Activated naive CD8-positive, alpha-beta T cell treated with anti-CD3 and anti-CD28 coated beads, Interleukin-2, amount 10 ng/mL, durations not matched to agents 7 days and 5 days (primary cell): ENCODE measurements around the gene LAMP5. TPM values are rescaled to one million over a fixed set of nuclear protein-coding genes. Genes with fewer than 3 reads are reported as not detected.

Experiments used
- ATAC-seq: fragments of 150-1000 bp; cut with Tn5 transposase; one replicate; pipeline ENCODE4 v1.10.0; 2021; ENCODE audit warnings: low read depth, moderate library complexity
- POLR2A ChIA-PET: fragments of 350-600 bp; sonication (Branson Sonifier 250); formaldehyde crosslinking; loops from one replicate; lab custom pipeline; 2021; ENCODE audit warnings: antibody characterized with exemption; lab: Charles Lee
- DNase-seq: peaks from one replicate; pipeline ENCODE4 v3.0.0; 2021
- H3K27ac Mint-ChIP-seq: one replicate; pipeline ENCODE4 v1.8.0; 2022; ENCODE audit warnings: mild to moderate bottlenecking, mixed read lengths
- H3K27me3 Mint-ChIP-seq: one replicate; pipeline ENCODE4 v1.8.0; 2022; ENCODE audit warnings: mild to moderate bottlenecking, moderate library complexity, mixed read lengths
- H3K36me3 Mint-ChIP-seq: one replicate; pipeline ENCODE4 v1.8.0; 2021; ENCODE audit warnings: mild to moderate bottlenecking, mixed read lengths
- H3K4me1 Mint-ChIP-seq: one replicate; pipeline ENCODE4 v1.8.0; 2021; ENCODE audit warnings: mixed read lengths
- H3K4me3 Mint-ChIP-seq: one replicate; pipeline ENCODE4 v1.8.0; 2022; ENCODE audit warnings: mild to moderate bottlenecking, moderate library complexity, mixed read lengths
- H3K9me3 Mint-ChIP-seq: one replicate; pipeline ENCODE4 v1.8.0; 2021; ENCODE audit warnings: mixed read lengths
- total RNA-seq, 2 experiments: library from RNA; stranded (reverse); gene quantifications; one replicate each; pipeline ENCODE4 v1.2.3, GENCODE V29; 2021

The LAMP5 gene
- total RNA-seq, 2 experiments from 2014 or later: not detected

DNA sequence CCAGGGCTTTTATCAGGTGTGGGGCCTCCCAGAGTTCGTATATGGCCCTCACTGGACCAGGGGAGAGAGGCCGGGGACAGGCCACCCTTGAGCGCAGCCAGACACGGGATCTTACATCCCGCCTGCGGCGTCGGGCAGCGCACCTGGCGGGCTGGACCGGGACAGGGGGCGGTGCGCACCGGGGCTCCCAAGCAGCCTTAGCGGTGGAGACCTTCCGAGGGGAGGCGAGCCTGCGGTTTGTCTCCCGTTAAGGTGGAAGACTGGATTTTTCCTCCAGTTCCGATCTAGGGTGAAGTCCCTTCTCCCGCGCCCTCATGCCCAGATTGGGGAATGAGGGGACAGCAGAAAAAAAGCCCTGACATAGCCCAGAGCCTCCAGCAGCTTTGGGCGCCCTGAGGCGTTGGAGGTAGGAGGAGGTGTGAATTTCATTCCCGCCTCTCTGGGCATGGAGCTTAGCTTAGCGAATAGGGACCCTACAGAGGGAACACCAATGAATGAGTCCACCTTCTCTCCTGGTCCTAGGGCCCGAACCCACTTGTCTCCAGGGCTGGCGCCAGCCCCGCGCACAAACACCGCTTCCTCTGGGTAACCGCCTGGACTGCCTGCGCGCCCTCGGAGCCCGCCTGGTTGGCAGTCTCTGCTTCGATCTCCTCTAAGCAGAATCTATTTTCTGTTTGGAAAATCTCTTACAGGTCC is 6.7 kb upstream of the LAMP5 start:
- Mint-ChIP-seq H3K9me3 (no peaks in the 10 kb centered on the region), H3K36me3 (peaks cover 1% of the 10 kb centered on the region), H3K4me3 (no peak overlapping the region), H3K27me3 (peaks cover 55% of the 10 kb centered on the region), H3K27ac (no peak overlapping the region), H3K4me1 (no peaks in the 10 kb centered on the region)
- POLR2A ChIA-PET: no interaction called here
- ATAC-seq: no peak
- DNase-seq: no peak

DNA sequence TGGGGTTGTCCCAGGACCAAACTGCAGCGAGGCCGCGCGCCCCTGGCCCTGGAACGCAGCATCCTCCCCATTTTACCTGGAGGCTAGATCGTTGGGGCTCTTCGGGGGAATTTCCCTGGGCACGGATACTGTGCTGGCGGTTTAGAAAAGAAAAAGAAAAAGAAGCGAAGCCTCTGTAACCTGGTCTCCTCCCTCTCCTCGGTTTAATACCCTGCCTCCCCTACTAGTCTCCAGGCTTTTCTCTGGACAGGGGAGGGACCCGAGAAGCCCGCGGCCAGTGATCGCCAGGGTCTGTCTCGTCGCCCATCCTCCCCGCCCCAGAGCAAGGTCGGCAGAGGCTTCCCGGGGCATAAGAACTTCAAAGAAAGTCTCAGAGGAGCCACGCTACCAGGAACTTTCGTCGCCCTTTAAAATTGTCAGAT is 6.1 kb upstream of the LAMP5 start:
- POLR2A ChIA-PET: no interaction called here
- H3K27me3 Mint-ChIP-seq: peaks cover 59% of the 10 kb centered on the region
- H3K36me3 Mint-ChIP-seq: peaks cover 1% of the 10 kb centered on the region
- no peak overlapping the region for H3K4me3 Mint-ChIP-seq
- no peaks in the 10 kb centered on the region for H3K4me1 Mint-ChIP-seq
- H3K27ac Mint-ChIP-seq: no peak overlapping the region
- no peak for DNase-seq
- ATAC-seq: no peak
- H3K9me3 Mint-ChIP-seq: no peaks in the 10 kb centered on the region

DNA sequence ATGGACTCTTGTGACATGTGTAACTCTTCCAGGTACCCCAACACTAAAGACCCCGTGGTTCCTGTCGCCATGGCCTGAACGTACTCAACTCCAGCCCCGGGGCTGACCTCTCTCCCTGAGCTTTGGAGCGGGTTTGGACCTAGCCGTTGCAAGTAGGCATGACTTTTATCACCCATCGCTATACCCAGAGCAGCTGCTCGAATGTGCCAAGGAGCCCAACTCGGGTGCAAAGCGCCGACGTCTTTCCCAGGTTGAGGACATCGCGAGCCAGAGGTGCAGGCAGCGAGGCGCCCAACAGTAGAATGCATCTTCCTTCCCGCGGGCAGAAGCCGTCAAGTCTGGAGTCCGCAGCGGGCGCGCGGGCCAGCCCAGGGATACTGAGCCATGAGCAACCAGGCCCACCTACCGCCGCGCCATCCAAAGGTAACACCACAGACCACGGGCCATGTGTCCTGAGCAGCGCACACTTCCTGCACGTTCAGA is 5.7 kb upstream of the LAMP5 start:
- Mint-ChIP-seq H3K27me3 (peaks cover 62% of the 10 kb centered on the region), H3K27ac (no peak overlapping the region), H3K36me3 (peaks cover 1% of the 10 kb centered on the region), H3K4me1 (no peaks in the 10 kb centered on the region), H3K4me3 (no peak overlapping the region), H3K9me3 (no peaks in the 10 kb centered on the region)
- DNase-seq (no peak), ATAC-seq (no peak)
- POLR2A ChIA-PET: no interaction called here

DNA sequence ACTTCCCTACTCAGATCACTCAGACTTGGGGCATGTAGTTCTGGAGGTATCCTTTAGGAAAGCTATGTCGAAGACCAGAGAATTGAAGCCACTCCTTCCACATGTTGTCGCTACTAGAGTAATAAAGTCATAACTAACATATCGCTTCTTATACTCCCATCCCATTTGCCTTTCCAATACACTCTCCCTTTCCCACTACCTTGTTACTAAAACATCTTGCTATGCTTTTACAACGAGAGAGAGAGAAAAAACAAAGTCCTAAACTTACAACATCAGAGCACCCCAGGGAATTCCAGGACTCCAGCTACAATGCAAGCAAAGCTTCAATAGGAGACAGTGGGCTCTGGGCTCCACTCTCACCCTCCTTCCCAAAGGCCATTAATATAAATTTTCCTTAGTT is 5.1 kb upstream of the LAMP5 start:
- H3K4me3 Mint-ChIP-seq: no peak overlapping the region
- H3K36me3 Mint-ChIP-seq: peaks cover 1% of the 10 kb centered on the region
- POLR2A ChIA-PET: no interaction called here
- ATAC-seq (no peak), DNase-seq (no peak)
- no peaks in the 10 kb centered on the region for H3K9me3 Mint-ChIP-seq
- H3K27ac Mint-ChIP-seq: no peak overlapping the region
- no peaks in the 10 kb centered on the region for H3K4me1 Mint-ChIP-seq
- H3K27me3 Mint-ChIP-seq: peaks cover 67% of the 10 kb centered on the region

DNA sequence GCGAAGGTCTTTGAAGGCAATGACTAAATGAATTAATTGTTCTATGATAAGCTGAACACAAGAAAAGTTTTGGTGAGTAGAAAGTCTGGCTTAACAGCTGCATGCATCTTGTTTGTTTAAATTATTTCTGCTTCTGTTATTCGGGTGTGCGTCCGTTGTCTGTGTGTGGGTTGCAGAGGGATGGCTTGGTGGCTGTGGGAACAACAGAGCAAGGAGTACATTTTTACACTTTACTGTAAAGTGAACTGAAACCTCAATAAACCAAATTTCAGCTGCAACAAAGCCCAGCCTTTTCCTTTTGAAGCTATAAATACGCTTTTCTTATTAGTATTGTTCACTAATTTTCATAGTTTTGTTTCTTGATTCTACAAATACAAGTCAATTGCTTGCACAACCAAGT is 3.5 kb upstream of the LAMP5 start:
- H3K4me3 Mint-ChIP-seq: no peak overlapping the region
- no peak overlapping the region for H3K27ac Mint-ChIP-seq
- peaks cover 1% of the 10 kb centered on the region for H3K36me3 Mint-ChIP-seq
- peaks cover 81% of the 10 kb centered on the region for H3K27me3 Mint-ChIP-seq
- no peak for DNase-seq
- no peaks in the 10 kb centered on the region for H3K9me3 Mint-ChIP-seq
- POLR2A ChIA-PET: no interaction called here
- no peak for ATAC-seq
- no peaks in the 10 kb centered on the region for H3K4me1 Mint-ChIP-seq

DNA sequence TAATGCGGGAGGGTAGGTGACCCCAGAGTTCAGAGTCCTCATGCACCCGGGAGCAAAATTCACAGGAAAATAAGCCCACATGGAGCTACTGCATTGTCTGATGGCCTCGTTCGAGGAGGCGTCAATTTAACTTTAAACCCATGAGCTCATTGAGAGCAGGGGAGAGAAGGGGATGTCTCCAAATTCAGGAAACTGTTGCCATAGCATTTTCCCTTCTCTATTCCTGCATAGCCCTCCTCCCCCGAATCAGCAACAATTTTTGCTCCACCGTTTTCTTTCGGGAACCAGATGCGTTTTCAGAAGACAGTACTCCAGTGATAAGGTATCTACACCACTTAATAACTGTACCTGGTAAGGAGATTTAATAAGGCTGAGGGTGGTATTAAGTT is 324 bp upstream of the LAMP5 start:
- no peak overlapping the region for H3K4me3 Mint-ChIP-seq
- H3K9me3 Mint-ChIP-seq: no peaks in the 10 kb centered on the region
- no peak overlapping the region for H3K27ac Mint-ChIP-seq
- no peak for ATAC-seq
- H3K4me1 Mint-ChIP-seq: peaks cover 3% of the 10 kb centered on the region
- peaks cover 80% of the 10 kb centered on the region for H3K27me3 Mint-ChIP-seq
- peaks cover 3% of the 10 kb centered on the region for H3K36me3 Mint-ChIP-seq
- POLR2A ChIA-PET: no interaction called here
- no peak for DNase-seq

DNA sequence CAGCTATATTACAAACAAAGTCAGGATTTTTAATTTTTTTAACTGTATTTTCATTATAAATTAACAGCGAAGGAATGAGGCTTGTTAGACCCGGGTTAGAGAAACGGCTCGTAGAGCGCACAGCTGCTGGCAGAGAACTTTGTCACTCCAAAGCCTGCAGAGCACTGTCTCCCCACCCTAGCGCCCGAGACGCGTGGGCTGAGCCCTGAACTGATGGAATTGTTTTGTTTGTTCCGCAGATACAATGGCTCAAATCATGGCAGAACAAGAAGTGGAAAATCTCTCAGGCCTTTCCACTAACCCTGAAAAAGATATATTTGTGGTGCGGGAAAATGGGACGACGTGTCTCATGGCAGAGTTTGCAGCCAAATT is 810 bp downstream of the LAMP5 start:
- Mint-ChIP-seq H3K9me3 (no peaks in the 10 kb centered on the region), H3K27me3 (peaks cover 69% of the 10 kb centered on the region), H3K4me1 (peaks cover 3% of the 10 kb centered on the region), H3K4me3 (no peak overlapping the region), H3K36me3 (peaks cover 2% of the 10 kb centered on the region), H3K27ac (no peak overlapping the region)
- POLR2A ChIA-PET: no interaction called here
- ATAC-seq (no peak), DNase-seq (no peak)

DNA sequence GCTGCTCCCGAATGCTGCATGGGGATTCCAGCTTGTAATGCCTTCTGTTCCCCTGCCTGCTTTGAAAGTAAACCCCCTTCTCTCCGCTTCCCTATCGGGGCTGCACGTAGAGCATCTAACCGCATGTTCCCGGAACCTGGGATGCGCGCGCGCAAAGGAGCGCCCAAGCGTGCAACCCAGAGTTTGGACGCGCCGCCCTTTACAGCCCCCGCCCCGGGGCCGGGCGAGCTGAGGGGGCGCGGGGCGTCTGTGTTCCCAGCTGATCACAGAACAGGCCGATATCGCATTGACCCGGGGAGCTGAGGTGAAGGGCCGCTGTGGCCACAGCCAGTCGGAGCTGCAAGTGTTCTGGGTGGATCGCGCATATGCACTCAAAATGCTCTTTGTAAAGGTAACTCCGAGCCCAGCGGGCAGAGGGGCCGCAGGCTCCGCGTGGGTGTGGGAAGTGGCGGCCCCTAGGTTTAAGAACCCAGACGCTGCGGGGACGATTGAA is 1.4 kb downstream of the LAMP5 start:
- no peak overlapping the region for H3K27ac Mint-ChIP-seq
- no peak for ATAC-seq
- H3K4me3 Mint-ChIP-seq: no peak overlapping the region
- POLR2A ChIA-PET: no interaction called here
- peaks cover 65% of the 10 kb centered on the region for H3K27me3 Mint-ChIP-seq
- H3K9me3 Mint-ChIP-seq: no peaks in the 10 kb centered on the region
- no peak for DNase-seq
- H3K4me1 Mint-ChIP-seq: peaks cover 3% of the 10 kb centered on the region
- H3K36me3 Mint-ChIP-seq: peaks cover 2% of the 10 kb centered on the region

DNA sequence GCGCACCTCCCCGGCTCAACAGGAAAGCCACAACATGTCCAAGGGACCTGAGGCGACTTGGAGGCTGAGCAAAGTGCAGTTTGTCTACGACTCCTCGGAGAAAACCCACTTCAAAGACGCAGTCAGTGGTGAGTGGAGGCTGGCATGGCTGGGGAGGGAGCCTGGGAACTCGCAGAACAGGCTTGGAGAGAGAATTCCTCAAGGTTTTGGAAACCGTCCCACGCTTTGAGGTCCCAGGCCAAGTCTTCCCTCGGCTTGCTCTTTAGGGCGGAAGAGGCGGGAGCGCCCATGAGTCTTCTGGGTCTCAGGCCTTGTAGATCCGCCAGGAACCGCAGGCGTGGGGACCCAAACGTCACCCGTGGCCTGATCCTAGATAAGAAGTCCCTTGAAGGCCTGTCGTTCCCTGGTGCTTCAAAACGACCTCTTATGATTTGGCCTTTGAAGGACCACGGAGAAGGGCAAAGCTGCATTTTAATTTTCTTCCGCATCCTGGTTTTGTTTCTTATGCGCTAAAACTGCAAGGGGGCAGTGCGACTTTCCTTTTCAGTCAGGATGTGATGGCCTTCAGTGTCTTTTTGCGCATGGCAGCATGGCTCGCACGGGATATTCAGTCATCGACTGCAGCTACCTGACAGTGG is 2.0 kb downstream of the LAMP5 start:
- ATAC-seq: no peak
- Mint-ChIP-seq H3K27ac (no peak overlapping the region), H3K4me3 (no peak overlapping the region), H3K36me3 (peaks cover 2% of the 10 kb centered on the region), H3K27me3 (peaks cover 62% of the 10 kb centered on the region), H3K9me3 (no peaks in the 10 kb centered on the region), H3K4me1 (peaks cover 3% of the 10 kb centered on the region)
- no peak for DNase-seq
- POLR2A ChIA-PET: no interaction called here

DNA sequence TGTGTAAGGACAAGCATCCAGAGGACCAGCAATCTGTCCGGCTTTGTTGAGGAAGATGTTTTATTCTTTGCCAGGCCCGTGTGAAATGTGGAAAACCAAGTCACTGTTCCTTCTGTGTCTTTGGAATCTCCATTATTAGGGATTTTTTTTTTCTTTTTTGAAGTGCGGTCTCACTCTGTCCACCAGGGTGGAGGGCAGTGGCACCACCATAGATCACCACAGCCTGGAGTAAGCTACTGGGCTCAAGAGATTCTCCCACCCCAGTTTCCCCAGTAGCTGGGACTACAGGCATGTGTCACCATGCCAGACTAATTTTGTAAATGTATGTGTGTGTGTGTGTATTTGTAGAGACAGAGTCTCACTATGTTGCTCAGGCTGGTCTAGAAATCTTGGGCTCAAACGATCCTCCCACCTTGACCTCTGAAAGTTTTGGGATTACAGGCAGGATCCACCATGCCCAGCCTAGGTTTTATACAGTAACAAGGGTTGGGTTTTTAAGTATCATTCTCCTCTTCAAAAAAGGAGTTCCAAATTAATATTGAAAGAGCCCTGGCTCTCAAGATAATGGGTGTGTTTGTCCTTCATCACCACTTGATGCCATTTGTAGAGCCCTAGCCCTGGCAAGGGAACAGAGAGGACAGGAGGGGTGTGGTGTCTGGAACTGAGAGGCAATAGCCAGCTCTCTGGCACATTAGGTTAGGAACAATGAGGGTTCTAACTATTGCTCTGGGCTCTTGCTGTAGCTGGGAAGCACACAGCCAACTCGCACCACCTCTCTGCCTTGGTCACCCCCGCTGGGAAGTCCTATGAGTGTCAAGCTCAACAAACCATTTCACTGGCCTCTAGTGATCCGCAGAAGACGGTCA is 3.1 kb downstream of the LAMP5 start:
- Mint-ChIP-seq H3K27me3 (peaks cover 53% of the 10 kb centered on the region), H3K36me3 (peaks cover 2% of the 10 kb centered on the region), H3K4me3 (no peak overlapping the region), H3K9me3 (no peaks in the 10 kb centered on the region), H3K27ac (no peak overlapping the region), H3K4me1 (peaks cover 3% of the 10 kb centered on the region)
- DNase-seq: no peak
- ATAC-seq: no peak
- POLR2A ChIA-PET: no interaction called here

DNA sequence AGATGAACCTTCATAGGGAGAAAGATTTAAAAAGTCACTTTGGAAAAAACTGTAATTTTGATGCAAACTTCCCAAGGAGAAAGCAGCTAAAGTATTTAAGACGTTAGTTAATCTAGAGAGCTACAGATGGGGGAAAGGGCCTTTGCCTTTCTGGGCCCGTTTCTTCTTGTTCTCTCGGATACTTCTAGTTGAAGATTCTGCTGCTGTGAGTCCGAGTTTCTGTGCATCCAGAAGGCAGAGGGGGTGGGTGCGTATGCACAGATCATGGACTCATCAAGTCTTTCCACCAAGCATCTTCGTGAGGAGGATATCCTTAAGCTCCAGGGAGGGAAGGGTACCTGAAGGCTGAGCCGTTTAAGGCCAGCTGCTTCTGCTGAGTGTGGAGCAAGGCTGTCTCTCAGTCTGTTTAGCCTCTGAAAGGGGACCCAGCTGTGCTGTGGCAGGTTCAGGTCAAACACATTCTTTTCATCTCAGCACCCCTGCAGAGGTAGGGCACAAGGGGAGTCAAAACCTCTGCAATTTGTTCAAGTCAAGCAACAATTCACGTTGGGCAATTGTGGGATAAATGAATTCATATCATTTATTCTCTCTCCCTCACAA is 4.3 kb downstream of the LAMP5 start:
- Mint-ChIP-seq H3K27me3 (peaks cover 47% of the 10 kb centered on the region), H3K36me3 (peaks cover 2% of the 10 kb centered on the region), H3K4me3 (no peak overlapping the region), H3K9me3 (no peaks in the 10 kb centered on the region), H3K27ac (no peak overlapping the region), H3K4me1 (peaks cover 3% of the 10 kb centered on the region)
- ATAC-seq: no peak
- POLR2A ChIA-PET: no interaction called here
- DNase-seq: no peak

DNA sequence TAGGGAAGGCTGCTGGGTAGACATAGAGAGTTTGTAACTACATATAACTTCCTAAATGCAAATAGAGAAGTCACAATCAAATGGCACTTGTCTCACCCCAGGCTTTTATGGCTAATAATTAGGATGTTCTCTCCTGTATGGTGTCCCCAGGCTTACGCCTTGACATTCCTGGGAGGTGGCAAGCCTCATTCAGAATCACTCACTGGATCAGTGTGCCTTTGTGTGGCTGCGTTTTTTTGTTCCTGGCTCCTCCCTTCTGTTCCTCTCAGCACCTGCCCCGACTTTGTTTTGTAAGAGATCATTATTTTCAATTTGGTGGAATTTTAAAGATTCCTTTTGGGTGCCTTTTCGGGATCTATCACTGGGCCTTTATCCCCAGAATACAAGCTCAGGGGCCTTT is 5.7 kb downstream of the LAMP5 start:
- Mint-ChIP-seq H3K36me3 (peaks cover 2% of the 10 kb centered on the region), H3K4me3 (no peak overlapping the region), H3K27ac (no peak overlapping the region), H3K4me1 (peaks cover 3% of the 10 kb centered on the region), H3K27me3 (peaks cover 33% of the 10 kb centered on the region), H3K9me3 (no peaks in the 10 kb centered on the region)
- DNase-seq (no peak), ATAC-seq (no peak)
- POLR2A ChIA-PET: no interaction called here

DNA sequence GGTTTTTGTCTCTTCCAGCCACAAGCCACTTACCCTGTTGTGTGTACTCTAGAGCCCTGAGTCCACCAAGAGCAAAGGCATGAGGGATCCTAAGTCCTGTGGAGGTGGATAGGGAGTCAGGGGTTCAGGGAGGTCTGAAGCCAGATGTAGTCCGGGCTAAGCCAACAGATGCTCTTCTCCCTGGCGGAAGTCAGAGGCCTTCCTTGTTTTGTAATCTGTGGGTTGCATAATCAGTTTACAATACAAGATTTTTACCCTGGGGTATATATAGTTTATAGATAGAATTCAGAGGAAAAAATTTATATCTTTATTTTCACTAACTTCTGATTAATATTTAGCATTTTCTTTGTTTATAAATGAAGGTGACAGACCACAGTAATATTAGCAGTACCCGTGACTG is 9.2 kb downstream of the LAMP5 start:
- ATAC-seq: no peak
- Mint-ChIP-seq H3K4me1 (no peaks in the 10 kb centered on the region), H3K27me3 (peaks cover 3% of the 10 kb centered on the region), H3K27ac (no peak overlapping the region), H3K36me3 (no peaks in the 10 kb centered on the region), H3K9me3 (no peaks in the 10 kb centered on the region), H3K4me3 (no peak overlapping the region)
- POLR2A ChIA-PET: no interaction called here
- no peak for DNase-seq
